NCI-H187 (cell line): ENCODE results near the gene RIMBP2.

Experiments
- DNase-seq, 2 experiments: peaks; one replicate each; lab custom pipeline; 2025; lab: John Stamatoyannopoulos, UW

The RIMBP2 gene

DNA sequence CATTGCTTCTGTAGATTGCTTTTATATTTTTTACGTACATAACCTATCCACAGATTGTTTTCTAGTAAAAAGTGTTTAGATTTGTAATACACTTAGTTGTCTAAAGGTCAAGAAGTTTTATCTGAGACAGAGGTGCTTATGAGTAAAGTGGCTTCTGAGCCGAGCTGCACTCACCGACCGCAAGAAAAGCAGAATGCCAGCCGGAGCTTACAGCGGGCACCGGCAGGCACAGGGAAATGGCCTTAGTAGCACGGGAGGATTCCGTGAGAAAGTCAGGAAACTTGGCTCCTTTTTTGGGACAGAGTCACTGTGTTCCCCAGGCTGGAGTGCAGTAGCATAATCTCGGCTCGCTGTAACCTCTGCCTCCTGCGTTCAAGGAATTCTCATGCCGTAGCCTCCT lies 348.6 kb downstream of the RIMBP2 start:
- DNase-seq, result no peak

DNA sequence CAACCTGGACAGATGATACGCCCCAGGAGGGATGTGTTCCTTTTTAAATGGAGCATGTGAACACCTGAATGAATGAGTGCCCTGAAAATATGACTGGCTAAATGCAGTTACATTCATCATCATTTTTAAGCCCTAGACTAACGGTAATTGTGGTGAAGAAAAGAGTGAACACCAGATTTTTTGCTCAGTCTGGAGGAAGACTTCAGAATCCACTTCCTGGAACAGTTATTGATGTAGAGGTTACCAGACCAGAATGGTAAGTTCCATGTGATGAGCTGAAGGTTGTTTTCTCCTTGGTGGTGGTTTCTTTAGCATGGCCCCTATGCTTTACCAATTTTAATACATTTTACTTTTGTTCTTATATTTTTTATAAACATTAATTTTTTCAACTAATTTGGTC lies 349.1 kb downstream of the RIMBP2 start:
- no peak for DNase-seq

- DNase-seq, result no peak
These were observed 349.9 kb downstream of the RIMBP2 start for GRCh38 chr12:130366159-130366558.

DNA sequence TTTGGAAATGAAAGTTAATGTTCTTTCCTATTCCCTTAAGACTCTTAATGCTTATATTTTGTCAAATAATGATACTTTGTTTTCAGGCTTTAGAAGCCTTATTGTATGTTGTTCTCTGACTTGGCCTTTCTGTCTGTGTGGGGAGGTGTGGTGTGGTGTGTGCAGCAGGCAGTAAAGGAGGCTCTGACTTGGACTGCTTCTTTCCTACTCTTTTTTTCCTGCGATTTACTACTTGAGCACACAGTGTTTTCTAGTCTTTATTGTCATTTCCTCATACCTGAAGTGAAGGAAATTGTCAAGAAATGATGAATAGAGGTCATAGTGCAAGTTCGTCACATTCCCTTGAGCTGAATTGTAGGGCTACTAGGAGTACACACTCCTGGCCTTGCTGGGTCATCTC lies 351.5 kb downstream of the RIMBP2 start:
- DNase-seq, result no peak

DNA sequence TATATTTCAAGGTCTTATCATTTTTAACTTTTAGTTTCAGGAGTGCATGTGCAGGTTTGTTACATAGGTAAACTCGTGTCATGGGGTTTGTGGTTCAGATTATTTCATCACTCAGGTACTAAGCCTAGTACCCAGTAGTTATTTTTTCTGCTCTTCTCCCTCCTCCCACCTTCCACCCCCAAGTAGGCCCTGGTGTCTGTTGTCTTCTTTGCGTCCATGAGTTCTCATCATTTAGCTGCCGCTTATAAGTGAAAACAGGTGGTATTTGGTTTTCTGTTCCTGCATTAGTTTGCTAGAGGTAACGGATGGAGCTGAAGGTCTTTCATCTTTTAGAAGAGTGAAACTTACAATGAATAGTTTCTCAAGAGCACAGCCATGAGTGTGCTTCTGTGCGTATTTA lies 354.0 kb downstream of the RIMBP2 start:
- DNase-seq, result no peak

- DNase-seq, result no peak
These were observed 358.3 kb downstream of the RIMBP2 start for GRCh38 chr12:130357729-130358330.

- no peak for DNase-seq
These were observed 358.9 kb downstream of the RIMBP2 start for GRCh38 chr12:130357241-130357640.

DNA sequence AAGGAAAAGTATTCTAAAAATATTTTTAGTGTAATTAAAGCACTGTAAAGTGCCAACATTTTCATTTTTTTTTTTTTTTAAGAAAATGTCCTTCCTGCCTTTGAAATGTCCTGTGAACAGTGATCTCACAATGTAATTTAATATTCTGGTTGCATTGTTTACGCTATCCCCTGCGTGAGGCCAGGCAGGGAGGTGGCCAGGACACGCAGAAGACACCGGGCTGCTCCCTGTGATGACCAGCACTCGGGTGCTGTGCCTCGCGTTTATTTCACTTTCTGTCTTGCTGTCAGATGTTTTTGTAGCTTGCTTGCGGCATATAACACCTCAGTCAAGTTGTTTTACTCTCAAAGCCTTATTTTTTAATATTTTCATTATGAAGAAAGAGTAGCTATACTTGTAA lies 359.9 kb downstream of the RIMBP2 start:
- DNase-seq, result no peak

DNA sequence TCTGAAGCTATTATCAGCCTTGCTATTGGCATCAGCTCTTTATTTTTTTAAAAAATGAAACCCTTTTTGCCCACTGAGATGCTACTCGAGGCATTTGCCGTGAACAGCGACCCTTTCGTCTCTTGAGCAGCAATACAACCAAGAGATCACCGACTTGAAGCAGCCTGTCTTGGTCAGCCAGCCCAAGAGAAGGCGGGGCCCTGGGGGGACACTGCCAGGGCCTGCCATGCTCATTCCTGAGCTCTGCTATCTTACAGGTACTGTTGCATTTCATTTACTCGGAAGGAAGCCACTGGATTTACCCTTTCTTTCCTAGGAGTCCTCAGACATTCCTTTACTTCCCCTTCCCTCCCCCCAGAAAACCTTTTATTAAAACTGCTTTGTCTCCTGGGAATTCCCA lies 361.7 kb downstream of the RIMBP2 start:
- no peak for DNase-seq

DNA sequence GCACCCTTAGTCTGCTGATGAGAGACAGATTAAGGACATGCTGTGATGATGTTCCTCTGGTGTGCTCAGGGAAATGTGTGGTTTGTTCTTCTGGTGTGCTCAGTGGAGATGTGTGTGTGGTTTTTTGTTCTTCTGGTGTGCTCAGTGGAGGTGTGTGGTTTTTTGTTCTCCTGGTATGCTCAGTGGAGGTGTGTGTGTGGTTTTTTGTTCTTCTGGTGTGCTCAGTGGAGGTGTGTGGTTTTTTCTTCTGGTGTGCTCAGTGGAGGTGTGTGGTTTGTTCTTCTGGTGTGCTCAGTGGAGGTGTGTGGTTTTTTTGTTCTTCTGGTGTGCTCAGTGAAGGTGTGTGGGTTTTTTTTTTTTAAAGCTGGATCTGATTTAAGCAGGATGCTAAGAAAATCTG lies 363.0 kb downstream of the RIMBP2 start:
- no peak for DNase-seq

DNA sequence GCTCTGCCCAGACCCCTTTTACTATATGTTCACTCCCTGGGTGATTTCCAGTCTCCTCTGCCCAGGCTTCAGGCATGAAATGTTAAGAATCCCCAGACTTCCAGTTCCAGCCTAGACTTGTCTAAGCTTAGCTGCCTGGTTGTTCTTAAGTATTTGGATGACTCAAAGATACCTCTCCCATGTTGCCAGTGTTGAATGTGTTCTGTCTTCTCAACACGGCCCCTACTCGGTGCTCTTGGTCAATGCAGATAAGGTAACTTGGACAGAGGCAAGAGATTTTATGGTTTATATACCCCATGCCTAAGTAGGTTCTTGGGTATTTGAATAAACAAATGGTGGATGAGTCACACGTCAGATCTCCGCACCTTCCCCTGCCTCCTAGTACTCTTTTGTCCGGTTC lies 364.8 kb downstream of the RIMBP2 start:
- DNase-seq, result no peak

DNA sequence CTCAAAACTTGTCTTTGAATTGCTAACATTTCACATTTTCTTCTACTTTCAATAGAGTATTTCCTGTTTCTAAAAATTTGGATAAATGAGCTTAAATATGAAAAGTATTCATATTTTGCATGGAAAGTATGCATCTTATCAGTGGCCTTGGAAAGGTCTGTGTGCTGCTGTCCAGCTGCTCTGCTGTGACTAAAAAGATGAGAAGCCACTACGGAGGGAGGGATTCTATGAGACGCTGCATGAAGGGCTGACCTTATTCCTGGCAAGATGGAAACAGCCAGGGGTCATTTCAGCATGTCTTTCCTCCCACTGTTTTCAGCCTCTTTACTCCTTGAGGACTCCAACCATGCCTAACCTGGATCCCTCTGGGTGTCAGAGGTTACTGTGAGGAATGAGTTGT lies 365.4 kb downstream of the RIMBP2 start:
- no peak for DNase-seq

DNA sequence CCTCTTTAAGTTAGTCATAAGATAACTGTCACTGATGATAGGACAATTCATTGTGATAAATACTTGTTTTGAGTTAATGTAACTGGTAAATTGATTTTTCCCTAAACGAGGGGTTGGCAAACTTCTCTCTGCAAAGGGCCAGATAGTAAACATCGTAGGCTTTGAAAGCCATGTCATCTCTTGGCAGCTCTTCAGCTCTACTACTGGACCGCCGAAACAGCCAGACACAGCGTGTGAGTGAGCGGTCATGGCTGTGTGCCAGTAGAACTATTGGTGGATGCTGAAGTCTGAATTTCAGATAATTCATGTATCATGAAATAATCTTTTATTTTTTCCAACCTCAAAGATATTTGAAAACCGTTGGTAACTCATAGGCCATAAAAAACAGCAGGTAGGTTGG lies 368.5 kb downstream of the RIMBP2 start:
- no peak for DNase-seq
